HG03064 (cell line): Measurements from ENCODE around the gene CEP41.

ENCODE experiments used
- ATAC-seq: cut with Tn5 transposase; IDR thresholded peaks from one replicate; pipeline ENCODE4 v1.9.1; 2021; ENCODE audit warnings: low read depth; ENCODE audit not compliant: unreplicated experiment

Gene CEP41

DNA sequence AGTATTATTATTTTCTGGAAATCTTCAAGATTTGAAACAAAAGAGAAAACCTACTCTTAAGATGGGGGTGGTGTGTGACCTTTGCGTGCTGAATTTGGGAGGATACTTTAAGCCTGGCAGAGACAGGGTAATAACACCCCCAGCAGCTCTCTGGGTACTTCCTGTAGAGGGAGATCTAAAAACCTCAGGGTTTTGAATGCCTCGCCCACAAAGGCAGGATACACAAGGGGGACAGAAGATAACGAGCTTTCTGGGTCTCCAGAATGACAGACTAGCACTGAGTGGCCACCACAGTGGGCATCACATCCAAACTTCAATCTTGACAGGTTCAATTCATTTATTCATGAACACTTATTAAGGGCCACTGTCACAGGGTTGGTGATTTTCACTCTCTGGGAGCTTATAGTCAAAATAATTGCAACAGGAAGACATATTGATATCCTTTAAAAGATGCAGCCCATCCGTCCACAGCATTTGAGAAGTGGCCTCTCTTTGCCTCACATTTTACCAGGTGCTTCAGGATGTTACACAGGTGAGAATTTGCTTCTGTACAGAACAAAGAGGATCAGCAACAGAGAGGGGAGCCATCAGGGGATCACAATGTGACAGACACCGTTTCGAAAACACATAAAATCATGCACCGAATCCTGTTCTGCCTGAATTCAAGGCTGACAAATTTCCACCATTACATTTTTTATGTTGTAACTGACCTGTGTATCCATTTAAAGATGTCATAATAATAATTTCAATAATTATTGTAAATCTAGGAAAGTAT, 46.2 kb downstream of the CEP41 start:
- ATAC-seq = no peak

DNA sequence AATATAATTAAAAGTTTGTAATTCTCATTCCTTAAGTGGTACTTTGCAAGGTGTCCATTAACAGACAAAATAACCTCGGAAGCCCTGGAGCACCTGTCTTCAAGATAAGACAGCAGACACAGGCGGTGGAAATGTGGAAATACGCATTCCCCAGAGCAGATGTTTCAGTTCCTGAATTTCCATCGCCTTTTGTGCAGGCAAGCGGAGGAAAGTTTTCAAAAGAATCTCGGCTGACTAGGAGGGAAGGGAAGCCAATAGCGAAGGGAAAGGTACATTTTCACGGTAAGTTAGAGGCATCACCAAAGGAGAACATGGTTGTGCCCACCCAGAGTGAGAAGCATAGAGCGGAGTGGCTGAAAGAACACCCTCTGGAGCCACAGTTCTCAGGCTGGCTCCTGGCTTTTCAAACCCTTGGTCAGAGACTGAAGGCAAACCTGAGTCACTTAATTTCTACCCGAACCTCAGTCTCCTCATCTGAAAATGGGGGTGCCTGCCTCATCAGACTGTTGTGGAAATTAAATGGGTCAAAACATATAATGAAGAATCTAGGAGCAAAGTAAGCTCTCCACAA, 46.9 kb downstream of the CEP41 start:
- ATAC-seq = no peak

DNA sequence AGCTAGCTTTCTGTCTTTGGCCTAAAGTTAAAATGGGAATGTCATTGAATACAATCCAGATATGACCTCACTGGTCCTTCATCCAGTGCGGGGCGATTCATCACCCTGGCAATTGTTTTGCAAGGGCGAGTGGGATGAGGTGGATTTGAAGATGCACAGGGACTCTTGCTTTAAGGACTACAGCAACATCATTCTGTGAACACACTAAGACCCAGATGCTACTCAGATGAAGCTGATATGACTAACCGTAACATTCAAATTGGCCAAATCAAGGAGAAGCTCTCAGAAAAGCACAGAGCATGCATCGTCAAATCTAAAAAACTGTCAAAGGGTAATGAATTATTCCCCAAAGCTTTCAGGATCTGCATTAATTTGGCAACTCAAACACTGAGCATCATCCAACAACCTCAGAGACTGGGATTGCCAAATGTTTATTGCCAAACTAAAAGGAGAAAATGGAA, 47.7 kb downstream of the CEP41 start:
- no peak for ATAC-seq

DNA sequence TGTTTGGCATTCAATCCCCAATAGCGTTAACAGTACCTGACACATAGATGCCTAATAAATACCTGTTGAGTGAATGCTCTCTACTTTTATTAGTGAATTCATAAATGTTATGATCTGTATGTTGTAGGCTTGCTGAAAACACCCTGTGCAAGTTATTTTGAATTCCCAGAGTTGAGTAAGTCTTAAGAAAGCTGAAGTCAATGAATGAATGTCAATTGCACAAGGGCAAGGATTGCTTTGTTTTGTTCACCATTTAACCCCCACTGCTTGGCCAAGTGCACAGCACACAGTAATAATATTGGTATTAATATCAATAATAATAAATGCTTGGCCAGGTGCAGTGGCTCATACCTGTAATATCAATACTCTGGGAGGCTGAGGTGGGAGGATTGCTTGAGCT, 50.3 kb downstream of the CEP41 start:
- ATAC-seq = no peak

DNA sequence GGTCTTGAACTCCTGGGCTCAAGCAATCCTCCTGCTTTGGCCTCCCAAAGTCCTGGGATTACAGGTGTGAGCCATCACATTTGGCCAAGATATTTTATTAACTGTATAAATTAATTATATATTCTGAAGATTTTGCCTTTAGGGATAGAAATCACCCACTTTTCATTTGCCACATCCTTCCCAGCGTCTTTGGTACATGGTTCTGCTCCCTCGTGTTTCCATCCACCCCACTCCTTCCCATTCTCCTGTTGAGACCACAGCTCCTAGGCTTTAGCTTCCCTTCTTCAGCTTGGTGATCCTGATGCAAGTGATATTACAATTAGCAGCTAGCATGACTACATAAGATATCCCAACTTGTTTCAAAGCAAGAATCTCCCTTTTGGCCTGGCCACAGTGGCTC, 52.1 kb downstream of the CEP41 start:
- no peak for ATAC-seq

DNA sequence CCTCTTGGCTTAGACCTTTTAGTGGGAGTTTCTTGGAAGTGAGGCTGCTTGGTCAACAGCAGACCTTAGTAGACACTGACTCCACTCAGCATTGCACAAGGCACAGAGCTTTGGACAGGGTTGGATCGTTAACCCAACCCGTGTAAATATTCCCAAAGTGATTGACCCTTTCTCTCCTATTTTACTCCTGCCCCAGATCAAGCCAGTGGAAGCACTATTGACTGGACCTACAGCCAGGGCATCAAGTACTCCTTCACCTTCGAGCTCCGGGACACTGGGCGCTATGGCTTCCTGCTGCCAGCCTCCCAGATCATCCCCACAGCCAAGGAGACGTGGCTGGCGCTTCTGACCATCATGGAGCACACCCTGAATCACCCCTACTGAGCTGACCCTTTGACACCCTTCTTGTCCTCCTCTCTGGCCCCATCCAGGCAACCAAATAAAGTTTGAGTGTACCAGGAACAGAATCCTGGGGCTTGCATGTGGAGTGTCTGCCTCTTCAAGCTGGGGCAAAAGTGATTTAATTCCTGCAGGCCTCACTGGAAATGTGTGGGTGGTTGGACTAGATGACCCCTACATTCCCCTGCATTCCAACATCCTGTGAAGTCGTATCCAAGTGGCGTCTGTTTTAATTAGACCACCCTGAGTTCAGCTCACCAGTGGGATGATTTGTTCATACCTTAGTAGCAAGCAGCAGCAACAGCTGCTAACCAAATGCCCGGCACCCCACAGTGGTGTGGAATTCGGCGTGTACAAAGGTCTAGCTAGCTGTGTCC, 53.0 kb downstream of the CEP41 start:
- ATAC-seq = no peak

DNA sequence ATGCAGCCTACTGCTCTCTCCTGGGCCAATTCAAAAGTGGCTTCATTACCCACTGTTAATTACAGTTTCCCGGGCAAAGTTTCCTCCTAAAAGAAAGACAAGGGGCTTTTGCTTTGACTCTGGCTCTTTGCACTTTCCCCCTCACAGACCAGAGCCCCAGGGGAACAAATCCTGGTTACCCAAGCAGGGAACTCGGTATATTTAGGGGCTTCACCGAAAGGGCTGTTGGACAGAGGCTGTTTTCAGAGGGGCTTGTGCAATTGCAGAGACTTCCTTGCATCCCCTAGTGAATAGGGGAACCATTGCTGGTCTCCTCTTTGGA, 53.5 kb downstream of the CEP41 start:
- no peak for ATAC-seq

DNA sequence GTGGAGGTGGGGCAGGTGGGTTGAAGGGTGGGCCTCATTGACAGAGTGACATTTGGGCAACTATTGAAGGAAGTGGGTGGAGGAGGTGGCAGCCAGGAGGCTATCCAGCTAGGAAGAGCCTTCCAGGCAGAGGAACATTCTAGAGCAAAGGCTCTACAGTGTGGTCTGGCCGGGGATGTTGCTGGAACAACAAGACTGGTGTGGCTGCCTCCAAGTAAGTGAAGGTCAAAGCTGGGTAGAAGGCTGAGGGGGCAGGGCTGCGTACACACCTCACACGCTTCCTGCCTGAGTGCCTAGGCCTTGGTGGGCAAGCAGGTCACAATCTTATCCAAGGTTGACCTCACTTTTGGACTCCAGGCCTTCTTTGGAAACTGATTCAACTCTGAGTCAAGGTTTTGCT, 53.9 kb downstream of the CEP41 start:
- no peak for ATAC-seq

DNA sequence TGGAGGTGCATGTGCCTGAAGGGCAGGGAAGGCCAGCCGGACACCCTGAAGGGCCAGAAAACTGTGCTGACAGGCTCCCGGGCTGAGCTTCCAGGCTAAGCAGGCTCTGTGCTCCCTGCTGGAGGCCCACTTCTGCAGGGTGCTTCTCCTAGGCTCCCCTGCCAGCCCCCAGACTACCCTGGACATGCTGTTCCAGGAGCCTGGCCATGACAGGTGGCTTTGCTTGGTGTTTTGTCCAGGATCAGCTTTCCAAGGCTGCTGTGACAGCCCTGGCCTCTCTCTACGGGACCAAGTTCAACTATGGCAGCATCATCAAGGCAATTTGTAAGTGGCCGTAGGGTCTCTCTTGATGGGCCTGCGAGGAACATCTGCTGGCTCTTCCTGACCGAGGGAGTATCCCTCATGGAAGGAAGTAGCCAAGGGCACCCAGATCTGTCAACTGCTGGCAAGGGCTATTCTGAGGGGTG, 55.2 kb downstream of the CEP41 start:
- no peak for ATAC-seq

DNA sequence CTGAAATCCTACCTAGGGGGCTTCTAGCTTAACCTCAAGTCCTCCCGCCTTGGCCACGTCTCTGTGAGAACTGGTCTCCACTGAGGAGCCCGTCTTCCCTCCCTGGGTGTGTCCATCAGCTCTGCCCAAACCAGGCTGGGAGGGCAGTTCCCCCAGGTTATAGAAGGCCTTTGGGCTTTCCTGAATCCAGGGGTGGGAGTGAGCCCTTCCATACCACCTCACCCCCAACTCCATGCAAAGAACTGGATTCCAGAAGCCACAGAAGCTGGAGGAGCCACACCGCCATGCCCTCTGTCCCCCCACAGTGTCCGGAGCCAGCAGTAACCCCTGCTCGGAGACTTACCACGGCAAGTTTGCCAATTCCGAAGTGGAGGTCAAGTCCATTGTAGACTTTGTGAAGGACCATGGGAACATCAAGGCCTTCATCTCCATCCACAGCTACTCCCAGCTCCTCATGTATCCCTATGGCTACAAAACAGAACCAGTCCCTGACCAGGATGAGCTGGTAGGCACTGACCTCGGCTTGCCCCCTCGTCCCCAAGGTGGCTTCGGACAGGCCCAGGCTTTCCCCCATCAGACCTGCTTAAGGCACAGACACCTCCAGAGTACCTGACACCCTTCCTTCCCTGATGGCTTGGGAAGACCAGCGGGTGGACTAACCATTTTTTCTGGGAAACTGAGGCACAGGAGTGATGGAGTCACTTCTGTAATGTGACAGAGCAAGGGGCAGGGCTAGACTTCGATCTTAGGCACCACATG, 55.8 kb downstream of the CEP41 start:
- ATAC-seq = no peak

DNA sequence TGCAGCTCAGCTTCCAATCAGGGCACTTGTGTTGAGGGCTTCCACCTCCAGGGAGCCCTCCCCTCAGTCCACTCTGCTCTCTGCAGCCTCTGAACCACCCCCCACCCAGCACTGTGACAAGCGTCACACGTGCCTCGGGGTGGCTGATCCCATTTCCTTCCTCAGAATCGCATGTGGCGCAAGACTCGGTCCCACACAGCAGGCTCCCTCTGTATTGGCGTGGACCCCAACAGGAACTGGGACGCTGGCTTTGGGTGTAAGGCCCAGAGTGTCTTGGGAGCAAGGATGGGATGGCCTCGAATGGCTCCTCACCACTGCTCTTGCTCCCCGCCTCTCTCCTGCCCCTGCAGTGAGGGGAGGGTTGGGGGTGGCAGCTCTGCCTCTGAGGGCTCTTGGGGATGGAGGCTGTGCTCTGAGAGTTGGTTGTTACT, 56.4 kb downstream of the CEP41 start:
- no peak for ATAC-seq

DNA sequence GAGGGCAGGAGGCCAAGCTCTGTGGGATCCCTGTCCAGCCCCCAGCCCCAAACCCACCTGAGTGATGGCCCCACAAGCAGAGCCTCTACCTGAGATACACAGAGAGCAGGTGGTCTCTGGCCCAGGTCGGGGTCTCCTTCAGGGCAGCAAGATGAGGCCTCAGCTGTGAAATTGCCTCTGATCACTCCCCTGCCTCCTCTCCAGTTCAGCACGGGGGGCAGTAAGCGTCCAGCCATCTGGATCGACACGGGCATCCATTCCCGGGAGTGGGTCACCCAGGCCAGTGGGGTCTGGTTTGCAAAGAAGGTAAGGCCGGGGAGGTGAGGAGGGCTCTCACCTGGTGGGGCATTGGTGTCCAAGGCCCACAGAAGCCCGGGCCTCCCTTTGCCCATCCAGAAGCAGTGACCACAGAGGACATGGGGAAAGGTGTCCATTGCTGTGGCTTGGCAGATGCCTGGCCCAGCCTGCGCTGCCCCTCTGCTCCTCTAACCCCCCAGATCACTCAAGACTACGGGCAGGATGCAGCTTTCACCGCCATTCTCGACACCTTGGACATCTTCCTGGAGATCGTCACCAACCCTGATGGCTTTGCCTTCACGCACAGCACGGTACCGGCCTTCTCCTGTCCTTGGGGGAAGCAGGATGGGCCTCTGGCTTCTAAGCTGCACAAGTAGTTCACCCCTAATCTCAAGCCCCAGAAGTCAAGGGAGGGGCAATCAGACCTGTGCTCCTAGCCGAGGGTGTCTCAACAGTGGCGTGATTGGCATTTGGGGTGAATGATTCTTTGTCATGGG, 57.4 kb downstream of the CEP41 start:
- ATAC-seq = no peak

DNA sequence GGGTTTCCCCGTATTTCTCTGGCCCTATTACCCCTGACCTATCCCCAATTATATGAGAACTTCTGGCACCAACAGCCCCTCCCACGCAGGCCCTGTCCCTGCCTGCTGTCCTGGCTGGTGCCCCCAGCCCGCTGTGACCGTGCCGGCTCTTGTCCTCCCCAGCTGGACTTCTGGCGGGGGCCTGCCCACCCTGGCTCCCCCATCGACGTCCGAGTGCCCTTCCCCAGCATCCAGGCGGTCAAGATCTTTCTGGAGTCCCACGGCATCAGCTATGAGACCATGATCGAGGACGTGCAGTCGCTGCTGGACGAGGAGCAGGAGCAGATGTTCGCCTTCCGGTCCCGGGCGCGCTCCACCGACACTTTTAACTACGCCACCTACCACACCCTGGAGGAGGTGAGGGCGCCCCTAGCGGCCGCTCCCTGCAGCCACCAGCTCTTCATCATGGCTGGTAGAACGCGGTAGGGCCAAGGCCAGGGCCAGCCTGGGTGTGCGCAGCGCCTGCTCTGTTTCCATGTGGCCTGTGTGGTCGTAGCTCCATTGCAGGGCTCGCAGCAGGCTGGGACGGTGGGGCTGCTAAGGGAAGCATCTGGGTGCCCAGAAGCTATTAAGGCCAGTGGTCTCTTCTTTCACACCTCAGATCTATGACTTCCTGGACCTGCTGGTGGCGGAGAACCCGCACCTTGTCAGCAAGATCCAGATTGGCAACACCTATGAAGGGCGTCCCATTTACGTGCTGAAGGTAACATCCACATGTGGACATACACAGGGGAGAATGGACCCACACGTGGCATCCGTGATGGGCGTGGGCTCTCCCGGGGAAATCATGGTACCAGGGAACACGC, 59.1 kb downstream of the CEP41 start:
- no peak for ATAC-seq

DNA sequence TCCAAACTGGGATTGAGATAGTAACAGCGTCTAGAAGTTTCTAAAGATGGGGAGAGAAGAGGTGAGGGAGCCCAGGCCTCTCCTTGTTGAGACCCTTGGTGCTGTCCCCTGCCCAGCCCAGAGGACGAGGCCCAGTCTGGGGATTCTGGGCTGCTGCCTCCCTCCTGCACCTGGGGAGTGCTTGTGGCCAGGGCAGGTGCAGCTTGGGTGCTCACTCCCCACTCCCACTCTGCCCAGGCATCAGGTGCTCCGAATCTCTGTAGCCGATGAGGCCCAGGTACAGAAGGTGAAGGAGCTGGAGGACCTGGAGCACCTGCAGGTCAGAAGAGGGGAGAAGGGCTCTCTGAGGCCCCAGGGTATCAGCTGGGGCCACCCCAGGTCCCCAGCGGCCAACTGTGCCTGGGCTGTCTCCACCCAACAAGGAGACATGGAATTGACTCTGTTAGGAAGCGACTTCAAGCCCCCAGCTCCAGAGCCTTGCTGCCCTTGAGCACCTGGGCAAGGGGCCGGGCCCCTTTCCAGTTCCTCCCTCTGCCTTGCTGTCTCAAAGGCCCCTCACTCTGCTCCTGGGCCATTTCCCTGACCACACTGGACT, 59.9 kb downstream of the CEP41 start:
- no peak for ATAC-seq

DNA sequence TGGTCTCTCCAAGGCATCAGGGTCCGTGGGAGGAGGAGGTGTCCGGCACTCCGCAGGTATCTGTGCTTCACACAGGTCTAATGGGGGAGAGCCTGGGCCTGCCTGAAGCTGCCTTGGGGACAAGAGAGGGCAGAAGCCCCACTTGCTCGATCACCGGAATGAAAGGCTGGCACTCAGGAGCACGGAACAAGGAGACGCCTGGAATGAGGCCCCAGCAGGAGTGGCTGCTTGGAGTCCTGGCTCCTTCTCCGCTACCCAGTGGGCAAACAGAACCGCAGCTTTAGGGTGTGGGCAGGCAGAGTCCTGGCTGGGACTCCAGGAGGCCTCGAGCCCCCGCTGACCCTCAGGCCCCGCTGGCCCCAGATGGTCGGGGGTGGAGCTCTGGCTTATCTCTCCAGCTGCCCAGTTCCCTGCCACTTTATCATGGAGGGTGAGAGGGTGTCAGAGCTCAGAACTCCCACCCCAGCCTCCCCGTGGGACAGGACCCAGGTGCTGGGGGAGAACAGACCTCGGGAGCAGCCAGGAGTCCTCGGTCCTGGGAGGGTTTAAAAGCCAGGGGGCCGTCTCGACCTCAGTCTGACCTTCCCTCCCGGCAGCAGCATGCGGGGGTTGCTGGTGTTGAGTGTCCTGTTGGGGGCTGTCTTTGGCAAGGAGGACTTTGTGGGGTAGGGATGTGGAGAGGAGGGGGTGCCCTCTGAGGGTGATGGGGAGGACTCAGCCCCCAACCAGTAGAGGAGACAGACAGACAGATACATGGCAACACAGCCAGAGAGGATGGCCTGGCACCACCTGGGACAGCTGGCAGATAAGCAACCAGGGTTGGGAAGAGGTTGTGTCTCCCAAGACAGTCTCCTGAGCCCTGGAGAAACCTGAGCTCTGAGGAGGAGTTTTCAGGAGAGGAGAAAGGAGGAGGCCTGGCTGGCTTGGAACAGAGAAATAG, 60.6 kb downstream of the CEP41 start, which contains the start of gene CPA1:
Gene CPA1, plus strand, starts transcription at position 574 of the 940 bp plus-strand sequence. Its CDS starts 27 bp downstream, at position 601.
- ATAC-seq = no peak

DNA sequence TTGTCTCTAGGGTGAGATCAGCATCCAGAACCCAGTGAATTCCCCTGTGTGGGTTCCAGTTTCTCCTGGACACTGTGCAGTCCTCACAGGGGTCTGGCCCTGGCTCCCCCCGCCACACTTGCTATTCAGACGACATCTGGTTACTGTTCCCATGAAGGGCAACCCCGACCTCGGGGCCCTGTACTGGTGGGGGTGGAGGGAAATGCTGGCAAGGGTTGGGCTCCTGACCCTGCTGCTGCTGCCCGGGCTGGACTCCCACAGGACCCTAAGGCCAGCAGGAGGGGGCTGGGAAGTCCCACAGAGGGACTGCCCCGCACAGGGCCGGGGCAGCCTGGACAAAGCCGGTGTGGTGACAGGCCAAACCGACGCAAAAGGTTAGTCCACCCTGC, 61.3 kb downstream of the CEP41 start:
- no peak for ATAC-seq

DNA sequence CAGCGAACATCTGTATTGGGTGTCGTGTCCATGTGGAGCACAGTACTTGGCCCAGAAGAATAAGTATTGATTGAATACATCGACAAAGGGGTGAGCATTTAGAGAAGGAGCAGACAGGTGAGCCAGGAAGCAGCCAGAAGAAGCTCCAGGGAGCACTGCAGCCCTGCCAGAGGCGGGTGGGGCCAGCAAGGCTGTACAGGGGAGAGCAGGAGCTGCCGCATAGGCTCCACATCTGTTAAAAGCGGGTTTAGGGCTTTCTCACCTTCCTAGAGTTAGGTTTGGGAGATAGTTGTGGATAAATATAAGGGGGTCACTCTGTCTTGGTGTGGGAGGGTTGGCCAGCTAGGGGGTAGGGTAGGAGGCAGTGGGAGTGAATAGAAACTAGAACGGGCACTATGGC, 61.8 kb downstream of the CEP41 start:
- no peak for ATAC-seq

DNA sequence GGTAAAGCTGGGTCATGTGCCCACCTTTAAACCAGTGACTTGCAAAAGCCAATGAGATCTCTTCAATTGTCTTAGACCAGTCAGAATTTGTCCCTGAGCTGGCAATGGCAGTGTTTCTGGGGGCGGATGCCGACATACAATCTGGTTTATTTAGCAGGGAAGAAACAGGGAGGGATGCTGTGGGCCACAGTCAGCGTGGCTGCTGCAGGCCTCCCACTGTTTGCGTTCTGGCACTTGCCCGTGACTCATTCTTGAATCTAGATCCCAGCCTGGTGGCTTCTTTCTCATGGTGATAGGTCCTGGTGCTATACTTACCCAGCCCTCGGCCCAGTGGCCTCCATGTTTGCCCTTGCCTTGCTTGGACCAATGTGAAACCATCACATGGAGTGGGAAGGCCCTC, 63.6 kb downstream of the CEP41 start:
- no peak for ATAC-seq
